Kidney capillary endothelial cell (primary cell): Measurements from ENCODE around the gene JMJD1C.

Source experiments
- DNase-seq: peaks from one replicate; pipeline ENCODE4 v3.0.0-alpha.2; 2018; ENCODE audit warnings: low spot score

The JMJD1C gene

GRCh38 chr10:63438506-63439498 is 27.0 kb downstream of the JMJD1C start:
- DNase-seq, result no peak

- DNase-seq, result no peak
Measured at GRCh38 chr10:63437116-63437949, 28.4 kb downstream of the JMJD1C start.

- no peak for DNase-seq
Measured at GRCh38 chr10:63436225-63436624, 29.6 kb downstream of the JMJD1C start.

- no peak for DNase-seq
Measured at GRCh38 chr10:63434866-63435854, 30.6 kb downstream of the JMJD1C start.

GRCh38 chr10:63431962-63432797 is 33.6 kb downstream of the JMJD1C start:
- no peak for DNase-seq

GRCh38 chr10:63430999-63431356 is 34.8 kb downstream of the JMJD1C start:
- no peak for DNase-seq

GRCh38 chr10:63430091-63430998 is 35.4 kb downstream of the JMJD1C start:
- peak; percentile 55 for DNase-seq

- DNase-seq, result no peak
Measured at GRCh38 chr10:63429281-63429680, 36.5 kb downstream of the JMJD1C start.

GRCh38 chr10:63427013-63427412 is 38.8 kb downstream of the JMJD1C start:
- DNase-seq, result no peak

- no peak for DNase-seq
Measured at GRCh38 chr10:63425512-63425911, 40.3 kb downstream of the JMJD1C start.

- no peak for DNase-seq
Measured at GRCh38 chr10:63424576-63424975, 41.2 kb downstream of the JMJD1C start.

GRCh38 chr10:63423494-63423893 is 42.3 kb downstream of the JMJD1C start:
- DNase-seq, result no peak

- no peak for DNase-seq
Measured at GRCh38 chr10:63421591-63421990, 44.2 kb downstream of the JMJD1C start.

- no peak for DNase-seq
Measured at GRCh38 chr10:63416376-63416775, 49.4 kb downstream of the JMJD1C start.

- no peak for DNase-seq
Measured at GRCh38 chr10:63415640-63416244, 50.0 kb downstream of the JMJD1C start.

- DNase-seq, result no peak
Measured at GRCh38 chr10:63414481-63415260, 51.1 kb downstream of the JMJD1C start.

- no peak for DNase-seq
Measured at GRCh38 chr10:63413429-63413828, 52.3 kb downstream of the JMJD1C start.

- DNase-seq, result no peak
Measured at GRCh38 chr10:63412304-63412703, 53.5 kb downstream of the JMJD1C start.
